HG02571 (cell line): ENCODE results near the gene NQO2.
A peak's percentile ranks its signal among the peaks of the same experiment; 100 is the strongest.
"Not testable (repeated sequence)": the region's sequence is repeated elsewhere in the genome, so short reads cannot be mapped to it uniquely, and the experiment has no call there.

Experiments
- ATAC-seq: cut with Tn5 transposase; IDR thresholded peaks from one replicate; pipeline ENCODE4 v1.9.1; 2021; ENCODE audit warnings: mild to moderate bottlenecking, moderate library complexity; ENCODE audit not compliant: unreplicated experiment

NQO2 gene

DNA sequence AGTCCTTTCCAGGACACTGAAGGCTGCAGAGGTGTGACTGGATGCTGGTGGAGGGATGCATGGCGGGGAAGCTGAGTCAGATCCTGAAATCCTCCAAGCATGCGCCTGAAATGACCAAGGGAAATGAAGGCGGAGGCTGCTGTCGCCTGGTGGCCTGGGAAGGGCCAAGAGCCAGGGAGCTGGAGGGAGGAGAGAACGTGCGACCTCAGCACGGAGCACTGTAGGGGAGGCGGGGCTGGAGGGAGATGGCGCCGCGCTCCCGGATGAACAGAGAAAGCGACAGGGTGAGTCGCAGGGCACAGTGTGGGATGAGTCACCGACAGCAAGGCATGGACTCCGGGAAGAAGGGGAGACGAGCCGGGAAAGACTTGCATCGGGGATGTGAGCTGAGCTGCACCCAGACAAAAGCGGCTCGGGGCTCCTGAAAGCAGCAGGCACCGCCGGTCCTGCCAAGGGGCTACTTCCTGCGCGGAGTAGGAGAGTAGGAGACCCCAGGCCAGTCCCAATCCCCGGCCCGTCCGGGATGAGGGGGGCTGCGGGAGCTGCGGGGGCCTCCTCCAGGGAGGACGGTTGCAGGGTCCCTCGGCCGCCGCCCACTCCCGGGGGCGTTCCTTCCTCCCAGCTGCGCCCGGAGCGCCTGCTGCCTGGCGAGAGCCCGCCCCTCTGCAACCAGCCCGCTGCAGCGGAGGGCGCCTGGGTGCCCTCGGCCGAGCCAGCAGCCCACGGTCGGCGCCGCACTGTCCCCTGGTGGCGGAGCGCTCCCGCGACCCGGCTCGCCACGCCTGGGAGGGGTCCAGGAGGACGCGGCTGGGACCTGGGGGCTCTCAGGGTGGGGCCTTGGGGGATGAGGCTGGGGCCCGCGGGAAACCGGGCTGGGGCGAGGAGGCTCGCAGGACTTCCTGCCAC, 11.0 kb upstream of the NQO2 start:
- peak; percentile 64 for ATAC-seq

DNA sequence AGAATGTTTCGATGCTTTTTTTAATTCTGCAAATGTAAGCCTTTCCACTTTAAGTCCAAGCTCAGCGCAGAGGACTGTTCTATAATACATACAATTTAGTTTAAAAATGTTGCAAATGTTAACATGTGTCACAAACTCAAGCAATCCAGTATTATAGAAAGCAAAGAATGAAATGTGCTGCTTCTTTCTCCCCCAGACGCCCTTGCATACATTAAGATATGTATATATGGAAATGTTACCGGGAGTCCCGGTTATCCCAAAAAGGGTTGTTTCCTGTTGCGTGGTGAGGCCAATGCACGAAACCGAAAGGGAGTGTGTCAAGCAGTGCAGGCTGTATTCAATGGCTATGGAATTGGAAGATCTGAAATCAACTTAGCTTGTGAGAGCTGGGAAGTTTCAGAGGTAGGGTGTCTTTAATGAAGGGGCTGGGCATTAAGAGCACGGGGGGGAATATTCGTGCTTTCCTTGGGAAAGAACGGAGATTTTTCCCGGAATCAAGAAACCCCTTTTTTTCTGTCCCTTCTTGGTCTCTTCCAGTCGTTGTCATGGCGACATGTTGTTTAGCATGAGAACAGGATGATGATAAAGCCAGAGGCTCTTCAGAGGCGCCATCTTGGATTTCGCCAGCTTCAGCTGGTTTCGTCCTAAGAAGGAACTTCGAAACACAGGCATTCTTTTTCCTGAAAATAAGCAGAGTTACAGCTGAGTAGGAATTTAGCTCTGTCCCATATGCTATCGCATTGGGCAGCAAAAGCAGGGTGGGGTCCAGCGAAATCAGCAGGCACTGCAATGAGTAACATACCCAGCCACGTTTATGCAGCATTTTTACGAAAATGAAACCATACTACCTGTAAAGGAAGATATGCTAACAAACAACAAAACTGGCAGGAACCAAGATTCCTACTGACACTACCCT, 10.1 kb upstream of the NQO2 start:
- peak; percentile 60 for ATAC-seq

DNA sequence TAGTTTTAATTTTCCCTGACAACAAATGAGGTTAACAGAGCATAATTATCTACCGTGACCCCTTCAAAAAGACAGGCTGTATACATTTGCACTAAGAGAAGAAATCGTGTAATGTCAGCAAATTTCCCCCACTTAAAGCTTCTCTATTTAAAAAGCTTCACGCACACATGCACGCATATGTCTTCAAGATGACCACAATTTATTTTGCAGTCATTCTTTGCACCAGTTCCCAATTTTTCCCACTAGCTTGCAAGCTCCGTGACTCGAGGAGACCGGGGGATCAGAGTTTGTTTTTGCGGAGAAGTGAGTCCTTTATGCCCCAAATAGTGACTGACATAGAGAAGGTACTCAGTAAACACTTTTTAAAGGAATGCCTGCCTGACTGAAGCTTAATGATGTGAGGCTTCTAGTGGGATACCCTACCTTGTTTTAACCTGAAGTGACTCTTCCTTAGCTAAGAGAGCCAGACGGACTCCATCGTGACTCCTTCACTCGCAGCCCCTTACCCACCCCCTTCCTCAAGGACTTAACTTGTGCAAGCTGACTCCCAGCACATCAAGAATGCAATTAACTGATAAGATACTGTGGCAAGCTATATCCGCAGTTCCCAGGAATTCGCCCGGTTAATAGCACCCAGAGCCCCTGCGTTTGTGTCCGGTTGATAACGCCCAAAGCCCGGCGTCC, 9.3 kb upstream of the NQO2 start:
- ATAC-seq = no peak

- ATAC-seq = no peak
Measured at GRCh38 chr6:2990932-2991506, 8.7 kb upstream of the NQO2 start.

GRCh38 chr6:2992330-2992979, 7.2 kb upstream of the NQO2 start:
- no peak for ATAC-seq

DNA sequence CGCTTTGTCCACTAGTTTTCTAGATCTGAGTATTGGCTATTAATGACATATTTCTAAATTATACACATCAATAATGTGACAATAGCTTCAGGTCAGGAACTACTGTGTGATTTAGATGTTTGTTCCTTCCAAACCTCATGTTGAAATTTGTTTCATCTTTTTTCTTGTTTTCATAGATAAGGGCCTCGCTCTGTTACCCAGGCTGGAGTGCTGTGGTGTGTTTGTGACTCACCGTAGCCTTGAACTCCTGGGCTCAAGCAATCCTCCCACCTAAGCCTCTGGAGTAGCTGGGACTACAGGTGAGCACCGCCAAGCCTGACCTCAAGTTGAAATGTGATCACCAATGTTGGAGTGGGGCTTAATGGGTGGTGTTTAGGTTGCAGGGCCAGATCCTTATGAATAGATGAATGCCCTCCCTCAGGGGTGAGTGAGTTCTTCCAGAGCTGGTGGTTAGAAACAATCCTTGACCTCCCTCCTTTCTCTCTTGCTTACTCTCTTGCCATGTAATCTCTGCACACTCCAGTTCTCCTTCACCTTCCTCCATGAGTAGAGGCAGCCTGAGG, 5.9 kb upstream of the NQO2 start:
- ATAC-seq = no peak

GRCh38 chr6:2998249-2998997, 1.3 kb upstream of the NQO2 start:
- ATAC-seq = not testable (repeated sequence)

DNA sequence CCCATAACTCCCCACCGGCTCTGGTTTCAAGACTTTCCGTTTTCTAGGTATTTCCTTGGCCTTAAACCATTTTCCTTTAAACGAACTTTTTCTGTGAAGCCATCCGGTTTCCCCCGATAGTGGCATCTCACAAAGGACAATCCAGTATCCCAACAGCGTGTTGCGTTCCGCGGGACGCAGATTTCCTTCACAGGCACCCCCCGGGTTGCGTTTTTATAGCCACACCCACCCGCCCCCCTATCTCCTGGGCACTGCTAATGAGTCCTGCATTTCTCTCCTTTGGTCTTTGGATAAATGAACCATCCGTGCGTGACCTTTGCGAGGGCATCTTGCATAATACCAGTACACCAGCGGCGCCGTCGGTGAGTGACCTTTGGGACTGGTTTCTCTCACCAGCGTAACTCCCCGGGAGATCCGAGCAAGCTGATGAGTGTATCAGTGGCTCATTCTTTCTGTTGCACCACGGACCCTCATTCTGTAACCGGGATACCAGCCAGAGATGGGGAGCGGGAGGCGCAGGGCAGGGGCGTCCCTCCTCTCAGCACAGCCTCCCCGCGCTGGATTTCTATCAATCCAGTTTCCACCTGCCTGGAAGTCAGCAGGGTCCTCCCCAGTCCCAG, 586 bp upstream of the NQO2 start:
- ATAC-seq = peak; percentile 21

DNA sequence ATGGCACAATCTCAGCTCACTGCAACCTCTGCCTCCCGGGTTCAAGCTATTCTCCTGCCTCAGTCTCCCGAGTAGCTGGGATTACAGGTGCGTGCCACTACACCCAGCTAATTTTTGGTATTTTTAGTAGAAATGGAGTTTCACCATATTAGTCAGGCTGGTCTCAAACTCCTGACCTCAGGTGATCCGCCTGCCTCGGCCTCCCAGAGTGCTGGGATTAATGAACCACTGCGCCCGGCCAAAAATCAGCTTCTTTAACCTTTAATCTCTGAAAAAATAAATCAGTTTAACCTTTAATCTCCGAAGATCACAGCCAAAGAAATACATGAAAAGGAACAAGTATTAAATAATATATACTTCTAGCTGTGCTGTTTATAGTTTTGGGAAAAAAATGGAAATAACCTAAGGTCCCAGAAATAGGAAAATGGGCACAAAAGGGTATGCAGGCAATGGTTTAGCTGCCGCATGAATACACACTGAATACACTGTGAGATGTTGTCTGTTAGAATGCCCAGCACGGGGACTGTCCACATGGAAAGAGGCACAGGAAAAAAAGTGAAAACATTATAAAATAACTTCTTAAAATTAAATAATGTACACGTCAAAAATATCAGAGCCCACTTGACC, 1.6 kb downstream of the NQO2 start:
- no peak for ATAC-seq

DNA sequence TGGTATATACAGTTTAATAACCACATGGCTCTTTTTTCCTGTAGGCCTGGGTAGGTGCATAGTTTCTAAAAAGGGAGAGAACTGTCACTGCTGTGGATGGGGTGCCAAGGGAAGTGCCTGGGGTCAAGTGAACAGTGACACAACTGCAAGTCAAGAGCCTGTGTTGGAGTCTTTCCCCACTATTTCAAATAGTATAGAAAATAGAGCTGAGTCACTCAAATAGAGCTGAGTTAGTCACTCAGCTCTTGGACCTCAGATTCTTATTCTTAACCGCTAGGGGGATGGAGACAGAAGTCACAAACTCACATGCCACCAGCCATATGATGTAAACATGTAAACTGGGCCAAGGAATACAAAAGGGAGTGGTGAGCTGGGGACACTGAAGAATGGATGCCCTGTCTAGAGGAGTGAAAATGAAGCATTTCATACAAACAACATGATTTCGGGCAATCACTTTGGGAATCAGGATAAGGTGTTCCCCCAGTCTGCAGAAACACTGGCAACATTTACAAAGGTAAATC, 2.1 kb downstream of the NQO2 start:
- ATAC-seq = no peak

DNA sequence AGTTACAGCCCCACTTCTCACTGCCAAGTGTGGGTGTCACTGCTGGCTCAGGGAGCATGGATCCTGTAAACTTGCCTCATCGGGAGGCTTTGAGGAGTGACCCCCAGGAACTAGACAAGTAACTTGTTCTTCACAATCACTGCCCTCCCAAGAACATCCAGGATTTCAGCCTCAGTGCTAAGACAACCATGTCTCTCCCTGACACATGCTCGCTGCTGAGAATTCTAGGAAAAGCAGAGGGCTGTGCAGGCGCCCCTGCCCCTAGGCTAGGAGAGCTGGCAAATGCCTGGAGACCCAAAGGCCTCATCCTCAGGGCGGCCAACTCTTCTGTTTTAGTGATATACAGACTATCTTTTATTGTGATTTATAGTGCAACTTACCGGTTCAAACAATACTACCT, 3.5 kb downstream of the NQO2 start:
- ATAC-seq = not testable (repeated sequence)

- ATAC-seq = no peak
Measured at GRCh38 chr6:3005077-3005476, 5.4 kb downstream of the NQO2 start.

- no peak for ATAC-seq
Measured at GRCh38 chr6:3005874-3006273, 6.2 kb downstream of the NQO2 start.

- no peak for ATAC-seq
Measured at GRCh38 chr6:3006476-3006875, 6.8 kb downstream of the NQO2 start.

DNA sequence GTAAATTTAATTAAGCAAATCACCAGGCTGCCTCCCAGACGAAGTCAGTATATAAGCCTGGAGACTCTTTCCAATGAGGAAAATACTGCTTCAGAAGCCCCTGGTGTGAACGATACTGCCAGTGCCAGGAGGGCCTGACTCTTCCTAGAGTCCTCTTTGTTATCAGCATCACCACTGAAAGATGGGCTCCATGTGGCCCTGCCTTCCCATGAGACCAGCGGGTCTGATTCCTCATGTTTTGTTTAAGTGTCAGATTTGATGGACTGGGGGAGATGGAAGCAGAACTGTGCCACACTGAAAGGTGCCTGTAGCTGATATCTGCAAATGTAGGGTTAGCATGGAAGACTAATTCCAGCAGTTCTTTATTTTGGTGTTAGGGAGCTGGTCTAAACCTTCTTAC, 7.9 kb downstream of the NQO2 start:
- no peak for ATAC-seq

DNA sequence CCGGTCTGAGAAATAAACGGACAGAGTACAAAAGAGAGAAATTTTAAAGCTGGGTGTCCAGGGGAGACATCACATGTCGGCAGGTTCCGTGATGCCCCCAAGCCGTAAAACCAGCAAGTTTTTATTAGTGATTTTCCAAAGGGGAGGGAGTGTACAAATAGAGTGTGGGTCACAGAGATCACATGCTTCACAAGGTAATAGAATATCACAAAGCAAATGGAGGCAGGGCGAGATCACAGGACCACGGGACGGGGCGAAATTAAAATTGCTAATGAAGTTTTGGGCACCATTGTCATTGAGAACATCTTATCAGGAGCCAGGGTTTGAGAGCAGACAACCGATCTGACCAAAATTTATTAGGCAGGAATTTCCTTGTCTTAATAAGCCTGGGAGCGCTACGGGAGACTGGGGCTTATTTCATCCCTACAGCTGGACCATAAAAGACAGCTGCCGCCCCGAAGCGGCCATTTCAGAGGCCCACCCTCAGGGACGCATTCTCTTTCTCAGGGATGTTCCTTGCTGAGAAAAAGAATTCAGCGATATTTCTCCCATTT, 9.1 kb downstream of the NQO2 start:
- not testable (repeated sequence) for ATAC-seq

GRCh38 chr6:3009930-3010329, 10.2 kb downstream of the NQO2 start:
- no peak for ATAC-seq

DNA sequence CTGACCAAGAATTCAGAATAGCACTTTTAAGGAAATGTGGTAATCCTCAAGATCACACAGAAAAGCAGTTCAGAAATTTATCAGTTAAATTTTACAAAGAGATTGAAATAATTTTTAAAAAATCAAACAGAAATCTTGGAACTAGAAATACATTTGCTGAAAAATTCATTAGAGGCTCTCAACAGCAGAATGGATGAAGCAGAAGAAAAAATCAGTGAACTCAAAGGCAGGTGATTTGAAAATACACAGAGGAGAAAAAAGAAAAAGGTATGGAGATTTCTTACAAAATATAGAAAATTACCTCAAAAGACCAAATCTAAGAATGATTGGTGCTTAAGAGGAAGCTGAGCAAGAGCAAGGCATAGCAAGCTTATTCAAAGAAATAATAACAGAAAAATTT, 11.5 kb downstream of the NQO2 start:
- no peak for ATAC-seq
